Measurements from ENCODE around the gene FAIM2.

FAIM2 gene

DNA sequence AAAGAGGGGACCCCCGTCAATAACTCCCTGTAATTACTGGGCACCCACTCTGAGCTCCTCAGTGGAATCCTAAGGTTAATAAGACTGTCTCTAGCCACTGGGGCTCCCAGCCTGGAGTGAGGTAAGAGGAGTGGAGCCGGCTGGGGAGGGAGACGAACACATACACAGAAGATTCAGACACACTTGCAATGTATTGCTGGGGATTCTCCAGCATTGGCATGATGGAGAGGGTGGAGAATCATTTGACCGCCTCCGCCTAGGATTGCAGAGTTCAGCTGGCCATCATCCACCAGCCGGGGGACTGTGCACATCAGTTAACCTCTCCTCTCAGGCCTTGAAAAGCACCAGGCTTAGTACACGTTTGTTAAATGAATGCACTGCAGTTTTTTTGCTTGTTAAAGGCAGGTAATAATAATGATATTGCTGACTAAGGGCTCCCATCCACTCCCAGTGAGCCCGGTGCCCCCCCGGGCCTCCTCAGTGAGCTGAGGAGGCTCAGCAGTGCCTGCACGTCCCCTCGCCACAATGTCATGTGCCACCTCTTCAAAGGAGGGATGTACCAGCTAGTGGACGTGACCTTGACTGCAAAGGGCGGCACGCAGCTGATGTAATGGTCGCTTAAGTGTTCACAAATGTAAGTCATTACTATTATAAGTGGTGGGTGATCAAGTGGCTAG lies 20.3 kb upstream of the FAIM2 start:
- no peaks in the 10 kb centered on the region; the same call in 1 of the 2 replicates for H3K27me3 ChIP-seq (replicated peaks; ENCODE audit: control insufficient read depth, insufficient read depth, low read length)
- no peak overlapping the region for H3K4me3 ChIP-seq (replicated peaks; ENCODE audit: low read depth, low read length)
- TF ChIP-seq, protein P1, sequence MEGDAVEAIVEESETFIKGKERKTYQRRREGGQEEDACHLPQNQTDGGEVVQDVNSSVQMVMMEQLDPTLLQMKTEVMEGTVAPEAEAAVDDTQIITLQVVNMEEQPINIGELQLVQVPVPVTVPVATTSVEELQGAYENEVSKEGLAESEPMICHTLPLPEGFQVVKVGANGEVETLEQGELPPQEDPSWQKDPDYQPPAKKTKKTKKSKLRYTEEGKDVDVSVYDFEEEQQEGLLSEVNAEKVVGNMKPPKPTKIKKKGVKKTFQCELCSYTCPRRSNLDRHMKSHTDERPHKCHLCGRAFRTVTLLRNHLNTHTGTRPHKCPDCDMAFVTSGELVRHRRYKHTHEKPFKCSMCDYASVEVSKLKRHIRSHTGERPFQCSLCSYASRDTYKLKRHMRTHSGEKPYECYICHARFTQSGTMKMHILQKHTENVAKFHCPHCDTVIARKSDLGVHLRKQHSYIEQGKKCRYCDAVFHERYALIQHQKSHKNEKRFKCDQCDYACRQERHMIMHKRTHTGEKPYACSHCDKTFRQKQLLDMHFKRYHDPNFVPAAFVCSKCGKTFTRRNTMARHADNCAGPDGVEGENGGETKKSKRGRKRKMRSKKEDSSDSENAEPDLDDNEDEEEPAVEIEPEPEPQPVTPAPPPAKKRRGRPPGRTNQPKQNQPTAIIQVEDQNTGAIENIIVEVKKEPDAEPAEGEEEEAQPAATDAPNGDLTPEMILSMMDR (IDR thresholded peaks at IDR 0.05; ENCODE audit: insufficient read depth, low read length, poor library complexity, severe bottlenecking): no peak
- no peaks in the 10 kb centered on the region for H3K36me3 ChIP-seq (ENCODE audit: control insufficient read depth, insufficient read depth, low read length)
- DNase-seq (ENCODE audit: extremely low read depth, insufficient read length): no peak

DNA sequence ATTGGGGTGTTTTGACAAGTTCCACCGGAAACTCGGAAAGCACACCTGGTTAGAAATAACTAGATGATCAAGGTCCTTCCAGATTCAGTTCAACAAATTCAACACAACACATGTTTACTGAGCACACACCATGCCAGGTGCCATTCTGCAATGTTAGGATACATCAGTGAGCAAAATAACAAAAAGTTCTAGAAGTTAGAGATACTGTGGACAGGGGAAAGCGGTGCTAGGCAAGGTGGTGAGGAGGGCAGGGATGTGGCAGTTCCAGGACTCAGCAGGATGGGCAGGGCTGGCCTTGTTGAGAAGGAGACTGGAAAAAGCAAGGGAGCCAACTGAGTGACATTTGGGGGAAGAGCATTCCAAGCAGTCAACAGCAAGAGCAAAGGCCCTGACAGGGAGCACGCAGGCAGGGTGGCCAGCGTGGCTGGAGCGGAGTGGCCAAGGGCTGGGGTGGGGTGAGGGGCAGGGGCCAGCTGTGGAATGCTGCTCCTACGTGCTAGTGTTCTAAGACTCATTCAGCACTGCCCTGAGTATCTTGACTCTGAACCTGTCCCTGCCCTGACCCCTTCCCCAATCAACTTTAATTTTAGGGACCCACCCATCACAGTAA lies 19.4 kb upstream of the FAIM2 start:
- TF ChIP-seq, protein P1 (IDR thresholded peaks at IDR 0.05; ENCODE audit: insufficient read depth, low read length, poor library complexity, severe bottlenecking): no peak
- Histone ChIP-seq H3K4me3 (replicated peaks; ENCODE audit: low read depth, low read length) (no peak overlapping the region), H3K36me3 (ENCODE audit: control insufficient read depth, insufficient read depth, low read length) (no peaks in the 10 kb centered on the region), H3K27me3 (replicated peaks; ENCODE audit: control insufficient read depth, insufficient read depth, low read length) (no peaks in the 10 kb centered on the region; the same call in 1 of the 2 replicates)
- no peak for DNase-seq (ENCODE audit: extremely low read depth, insufficient read length)

DNA sequence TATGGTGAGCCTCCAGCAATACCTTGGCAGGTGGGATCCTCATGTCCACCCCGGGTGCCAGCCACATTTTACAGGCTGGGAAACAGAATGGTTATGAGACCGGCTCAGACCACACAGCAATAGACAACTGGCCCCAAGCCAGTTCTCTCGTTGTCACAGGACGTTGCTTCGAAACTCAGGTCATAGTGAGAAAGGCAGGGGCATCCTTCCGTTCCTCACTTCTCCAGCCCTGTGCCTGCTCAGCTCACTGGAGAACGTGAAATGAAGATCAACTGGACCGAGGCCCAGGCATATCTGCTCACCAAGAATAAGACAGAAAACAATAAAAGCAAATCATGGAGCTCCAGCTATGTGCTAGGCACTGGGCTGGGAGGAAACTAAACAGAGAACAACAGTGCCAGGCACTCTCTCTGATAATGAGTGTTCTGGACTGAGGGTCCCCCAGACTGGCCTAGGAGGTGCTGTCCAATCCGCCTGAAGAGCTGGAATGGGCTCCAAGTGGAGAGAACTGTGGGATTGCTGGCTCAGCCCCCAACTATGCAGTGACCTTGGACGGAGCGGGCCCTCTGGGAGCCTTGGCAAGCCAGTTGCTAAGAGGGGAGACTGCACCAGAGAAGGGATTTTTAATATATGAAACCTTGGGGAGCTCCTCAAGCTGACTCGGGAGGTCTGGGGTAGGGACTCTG lies 18.8 kb upstream of the FAIM2 start:
- Histone ChIP-seq H3K4me3 (replicated peaks; ENCODE audit: low read depth, low read length) (no peak overlapping the region), H3K27me3 (replicated peaks; ENCODE audit: control insufficient read depth, insufficient read depth, low read length) (peaks cover 2% of the 10 kb centered on the region; the same call in 1 of the 2 replicates), H3K36me3 (ENCODE audit: control insufficient read depth, insufficient read depth, low read length) (no peaks in the 10 kb centered on the region)
- no peak for DNase-seq (ENCODE audit: extremely low read depth, insufficient read length)
- TF ChIP-seq, protein P1 (IDR thresholded peaks at IDR 0.05; ENCODE audit: insufficient read depth, low read length, poor library complexity, severe bottlenecking): no peak

GRCh38 chr12:49921936-49922335 lies 18.2 kb upstream of the FAIM2 start:
- no peak overlapping the region for H3K4me3 ChIP-seq (replicated peaks; ENCODE audit: low read depth, low read length)
- peaks cover 2% of the 10 kb centered on the region; the same call in 1 of the 2 replicates for H3K27me3 ChIP-seq (replicated peaks; ENCODE audit: control insufficient read depth, insufficient read depth, low read length)
- no peak for DNase-seq (ENCODE audit: extremely low read depth, insufficient read length)
- no peaks in the 10 kb centered on the region for H3K36me3 ChIP-seq (ENCODE audit: control insufficient read depth, insufficient read depth, low read length)
- TF ChIP-seq, protein P1 (IDR thresholded peaks at IDR 0.05; ENCODE audit: insufficient read depth, low read length, poor library complexity, severe bottlenecking): no peak

DNA sequence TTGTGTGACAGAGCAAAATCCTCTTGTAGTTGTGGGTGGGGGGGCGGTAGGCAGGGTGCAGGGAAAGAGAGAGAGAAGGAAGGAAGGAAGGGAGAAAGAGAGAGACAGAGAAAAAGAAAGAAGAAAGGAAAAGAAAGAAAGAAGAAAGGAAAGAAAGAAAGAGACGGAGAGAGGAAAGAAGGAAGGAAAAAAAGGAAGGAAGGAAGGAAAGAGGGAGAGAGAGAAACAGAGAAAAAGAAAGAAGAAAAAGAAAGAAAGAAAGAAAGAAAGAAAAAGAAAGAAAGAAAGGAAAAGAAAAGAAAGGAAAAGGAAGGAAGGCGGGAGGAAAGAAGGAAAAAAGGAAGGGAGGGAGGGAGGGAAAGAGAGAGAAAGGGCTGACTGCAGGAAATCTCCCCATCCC lies 17.6 kb upstream of the FAIM2 start:
- TF ChIP-seq, protein P1 (IDR thresholded peaks at IDR 0.05; ENCODE audit: insufficient read depth, low read length, poor library complexity, severe bottlenecking): no peak
- H3K27me3 ChIP-seq (replicated peaks; ENCODE audit: control insufficient read depth, insufficient read depth, low read length): peaks cover 2% of the 10 kb centered on the region; the same call in 1 of the 2 replicates
- no peak overlapping the region for H3K4me3 ChIP-seq (replicated peaks; ENCODE audit: low read depth, low read length)
- no peak for DNase-seq (ENCODE audit: extremely low read depth, insufficient read length)
- no peaks in the 10 kb centered on the region for H3K36me3 ChIP-seq (ENCODE audit: control insufficient read depth, insufficient read depth, low read length)

All from GM06990 (cell line).